ENCODE measurements around the gene AMOTL2. TPM values are rescaled to one million over a fixed set of nuclear protein-coding genes. Genes with fewer than 3 reads are reported as not detected.

Gene AMOTL2
- total RNA-seq, 1 donor from 2014 or later: 41.6 TPM

- peak in 1 of 2 donors; percentile 85 for DNase-seq (ENCODE audit: low read depth in 2 of 2)
Measured at GRCh38 chr3:134315286-134316106, 58.8 kb downstream of the AMOTL2 start.

DNA sequence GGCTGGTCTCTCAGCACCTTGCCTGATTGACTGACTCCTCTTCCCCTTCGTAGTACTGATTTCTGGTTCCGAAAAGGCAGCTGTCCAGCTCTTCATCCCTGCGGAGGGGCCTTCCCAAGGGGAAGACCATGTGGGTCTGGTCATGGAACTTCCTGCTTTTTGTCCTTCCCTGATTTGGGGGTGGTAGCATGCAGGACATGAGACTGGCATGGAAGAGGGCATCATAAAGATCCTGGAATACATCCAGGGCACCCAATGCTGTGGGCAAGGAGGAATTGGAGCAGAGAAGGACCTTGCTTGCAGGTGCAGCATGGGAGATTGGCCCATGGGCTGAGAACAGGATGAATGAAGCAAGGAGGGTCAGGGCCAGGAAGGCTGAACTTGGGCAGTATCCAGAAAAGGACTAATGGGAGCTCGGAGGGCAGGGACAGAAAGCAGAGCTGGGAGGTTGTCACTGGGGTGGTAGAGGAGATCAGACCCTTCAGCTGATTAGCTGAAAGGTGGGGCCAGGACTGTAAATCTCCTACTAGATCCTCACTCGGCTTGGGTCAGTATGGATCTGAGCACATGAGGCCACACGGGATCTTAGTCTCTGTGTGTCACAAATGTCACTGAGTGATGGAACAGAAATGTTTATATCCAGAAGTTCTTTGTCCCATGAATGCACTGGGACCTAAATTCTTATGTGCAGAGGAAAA lies 59.5 kb downstream of the AMOTL2 start:
- DNase-seq (ENCODE audit: low read depth in 2 of 2): peak; percentile 40 to 58

GRCh38 chr3:134313847-134314587 lies 60.2 kb downstream of the AMOTL2 start:
- peak in 1 of 2 donors; percentile 32 for DNase-seq (ENCODE audit: low read depth in 2 of 2)

GRCh38 chr3:134312873-134313846 lies 61.1 kb downstream of the AMOTL2 start:
- DNase-seq (ENCODE audit: low read depth in 2 of 2): peak; percentile 50 to 79

- DNase-seq (ENCODE audit: low read depth in 2 of 2): peak in 1 of 2 donors; percentile 24
Measured at GRCh38 chr3:134312072-134312872, 62.0 kb downstream of the AMOTL2 start.

GRCh38 chr3:134311693-134312071 lies 62.6 kb downstream of the AMOTL2 start:
- no peak for DNase-seq (ENCODE audit: low read depth in 2 of 2)

DNA sequence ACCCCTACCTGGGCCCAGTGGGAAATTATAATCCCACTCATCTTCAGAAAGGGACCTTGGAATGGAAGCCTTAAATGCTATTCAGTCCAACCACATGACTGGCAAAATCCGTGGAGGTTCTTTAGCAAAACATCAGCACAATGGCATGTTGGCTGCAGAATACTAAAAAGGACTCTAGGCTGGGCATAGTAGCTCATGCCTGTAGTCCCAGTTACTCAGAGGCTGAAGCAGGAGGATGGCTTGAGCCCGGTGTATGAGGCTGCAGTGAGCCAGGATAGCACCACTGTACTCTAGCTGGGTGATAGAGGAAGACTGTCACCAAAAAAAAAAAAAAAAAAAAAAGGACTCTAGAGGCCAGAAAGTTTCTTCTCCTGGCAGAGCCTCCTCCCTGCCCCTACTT lies 63.0 kb downstream of the AMOTL2 start:
- DNase-seq (ENCODE audit: low read depth in 2 of 2): no peak

- DNase-seq (ENCODE audit: low read depth in 2 of 2): no peak
Measured at GRCh38 chr3:134309987-134310700, 64.1 kb downstream of the AMOTL2 start.

- DNase-seq (ENCODE audit: low read depth in 2 of 2): peak; percentile 57 to 72
Measured at GRCh38 chr3:134308350-134308891, 65.8 kb downstream of the AMOTL2 start.

DNA sequence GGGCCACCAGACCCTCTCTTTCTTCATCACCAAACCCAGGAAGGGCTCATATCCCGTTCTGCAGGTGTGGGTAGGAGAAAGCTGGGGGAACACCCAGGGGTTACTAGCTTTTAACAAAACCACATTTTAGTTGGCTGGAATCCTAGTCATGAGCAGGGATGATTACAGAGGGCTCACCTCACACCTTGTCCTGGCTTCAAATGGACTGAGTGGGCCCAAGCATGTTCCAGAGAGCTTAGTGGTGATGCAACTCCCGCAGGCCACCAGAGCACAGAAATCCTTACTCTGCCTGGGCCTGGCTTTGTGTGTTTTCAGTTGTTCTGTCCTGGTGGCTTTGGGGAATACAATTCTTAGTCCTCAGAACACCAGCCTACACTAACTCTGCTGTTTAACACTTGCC lies 66.8 kb downstream of the AMOTL2 start:
- no peak for DNase-seq (ENCODE audit: low read depth in 2 of 2)

GRCh38 chr3:134306320-134306719 lies 67.9 kb downstream of the AMOTL2 start:
- DNase-seq (ENCODE audit: low read depth in 2 of 2): no peak

Other genes starting within 250 kb of the AMOTL2 start
- gene RYK, start 123.6 kb downstream of the AMOTL2 start, total RNA-seq: 84.0 and 96.6 TPM in 2 replicates
- gene ANAPC13, start 111.5 kb upstream of the AMOTL2 start, total RNA-seq: 40.7 and 48.2 TPM in 2 replicates
- gene CEP63, start 111.6 kb upstream of the AMOTL2 start, total RNA-seq: 9.2 and 12.2 TPM in 2 replicates